ENCODE results near the gene ZNF862. TPM values are rescaled to one million over a fixed set of nuclear protein-coding genes. Genes with fewer than 3 reads are reported as not detected.

ZNF862 gene
- polyA plus RNA-seq, 10 donors, result 8.3 to 13.3 (median 10.1) TPM

DNA sequence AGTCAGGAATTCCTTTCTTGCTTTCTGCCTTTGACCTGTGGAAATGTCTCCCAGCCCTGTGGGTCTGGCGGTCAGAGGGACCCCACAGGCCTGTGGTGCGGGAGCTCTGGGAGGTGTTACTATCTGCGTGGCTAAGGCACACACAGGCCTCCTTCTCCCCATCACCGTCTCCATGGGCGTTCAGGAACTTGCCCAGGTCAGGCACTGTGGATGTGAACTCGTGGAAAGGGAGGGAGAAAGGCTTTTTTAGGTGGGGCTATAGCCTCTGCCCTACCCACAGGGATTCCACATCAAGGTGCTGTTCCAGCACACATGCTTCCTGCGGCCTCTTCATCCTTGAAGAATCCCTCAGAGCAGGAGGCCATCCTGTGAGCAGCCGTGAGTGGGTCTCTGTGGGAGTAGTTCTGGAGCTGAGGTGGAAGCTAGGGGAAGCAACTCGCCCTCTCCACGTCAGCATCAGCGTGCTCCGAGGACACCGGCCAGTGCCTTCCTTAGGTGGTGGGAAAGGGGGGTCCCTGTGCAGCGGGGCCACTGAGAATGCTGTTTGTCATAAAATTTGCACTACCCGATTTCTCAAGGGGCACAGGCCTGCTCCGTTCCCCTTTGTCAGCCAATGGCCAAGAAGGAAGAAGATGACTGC lies 28.1 kb downstream of the ZNF862 start:
- DNase-seq, result no peak

DNA sequence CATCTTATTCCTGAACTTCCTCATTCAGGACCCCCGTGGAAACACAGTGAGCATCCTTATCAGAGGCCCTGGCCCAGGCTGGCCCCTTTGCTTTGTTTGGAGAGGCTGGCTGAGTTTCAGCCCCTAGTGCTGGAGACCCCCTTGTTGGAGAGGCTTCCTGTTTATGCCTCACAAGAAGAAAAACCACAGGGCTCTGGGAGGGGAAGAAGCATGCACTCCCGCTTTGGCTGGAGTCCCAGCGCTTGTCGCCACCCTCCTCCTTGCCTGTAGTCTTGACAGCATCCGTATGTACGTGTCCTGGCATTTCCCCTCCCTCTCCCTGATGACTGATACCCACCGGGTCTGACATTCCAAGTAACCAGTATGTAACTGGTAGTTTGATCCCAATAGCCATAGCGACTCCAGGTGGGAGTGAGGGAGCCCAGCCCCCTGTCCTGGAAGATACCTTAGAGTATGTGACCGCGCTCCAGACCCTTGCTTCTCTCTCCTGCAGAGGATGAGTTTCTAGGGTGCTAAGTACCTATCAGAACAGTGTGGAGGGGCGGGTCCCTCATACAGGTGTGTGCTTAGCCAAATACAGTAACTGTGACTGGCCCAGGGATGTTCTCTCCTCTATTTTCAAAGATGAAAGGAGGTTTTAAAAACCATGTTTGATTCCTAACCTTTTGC lies 28.7 kb downstream of the ZNF862 start:
- no peak for DNase-seq

DNA sequence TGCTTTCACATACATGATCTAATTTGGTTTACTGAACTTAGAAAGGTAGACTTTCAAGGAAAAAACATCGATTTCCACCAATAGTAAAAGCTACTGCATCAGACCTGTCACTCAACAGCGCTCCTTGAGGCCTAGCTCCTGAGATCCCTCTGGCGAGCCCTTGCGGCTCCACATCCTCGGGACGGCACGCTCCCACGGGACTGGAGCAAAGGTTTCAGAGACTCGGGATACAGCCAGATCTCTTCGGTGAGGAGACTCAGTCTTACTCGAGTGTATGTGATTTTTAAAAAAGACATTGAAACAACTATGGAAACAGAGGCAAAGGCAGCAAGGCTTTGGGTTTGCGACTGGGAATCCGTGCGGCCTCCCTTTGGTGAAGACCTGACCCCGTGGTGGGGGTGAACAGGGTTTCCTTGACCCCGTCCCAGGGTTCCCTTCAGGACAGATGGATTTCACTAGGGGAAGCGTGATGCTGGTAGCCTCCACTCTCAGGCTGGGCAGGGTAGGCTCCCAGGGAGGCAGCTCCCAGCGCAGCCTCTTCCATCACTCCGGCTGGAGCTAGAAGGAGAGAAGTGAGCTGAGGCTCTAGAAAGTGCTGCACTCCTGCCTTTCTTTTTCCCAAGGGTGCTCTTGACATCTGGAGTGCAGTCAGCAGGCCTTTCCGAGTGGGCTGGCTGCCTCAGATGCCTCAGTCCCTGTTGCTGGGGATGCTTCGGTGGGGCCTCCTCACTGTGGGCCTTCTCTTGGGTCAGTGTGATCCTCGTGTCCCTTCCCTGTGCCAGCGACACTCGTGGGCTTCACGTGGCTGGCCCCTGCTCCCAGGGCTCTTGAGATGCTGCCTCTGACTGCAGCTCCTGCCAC lies 29.8 kb downstream of the ZNF862 start:
- peak in 1 of 3 donors; percentile 37 for DNase-seq

DNA sequence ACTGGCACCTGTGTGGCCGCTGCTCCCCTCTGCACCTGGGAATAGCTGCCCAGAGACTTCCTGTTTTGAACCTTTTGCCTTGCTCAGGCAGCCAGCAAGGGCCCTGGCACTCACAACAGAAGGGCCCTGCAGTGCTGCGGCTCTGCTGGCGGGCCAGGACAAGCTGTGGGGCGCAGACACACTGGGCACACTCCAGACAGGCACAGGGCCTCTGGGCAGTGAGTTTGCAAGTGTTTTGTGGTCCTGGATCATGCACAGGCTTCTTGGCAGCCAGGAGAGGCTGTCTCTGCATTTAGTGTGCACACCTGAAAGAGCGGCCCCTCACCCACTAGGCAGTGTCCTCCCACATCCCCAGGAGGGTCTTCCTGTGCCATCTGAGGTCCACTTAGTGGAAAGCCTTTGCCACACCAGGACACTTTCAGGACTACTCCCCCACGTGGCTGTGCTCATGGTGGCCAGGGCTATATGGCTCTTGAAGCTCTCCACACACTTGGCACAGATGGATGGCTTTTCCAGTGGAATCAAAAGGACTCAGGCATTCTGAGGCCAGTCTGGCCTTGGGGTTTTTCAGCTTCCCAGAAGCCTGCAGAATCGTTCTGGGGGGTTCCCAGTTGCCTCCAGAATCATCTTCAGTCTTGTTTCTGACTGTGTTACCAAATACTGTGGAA lies 30.6 kb downstream of the ZNF862 start:
- DNase-seq, result no peak

DNA sequence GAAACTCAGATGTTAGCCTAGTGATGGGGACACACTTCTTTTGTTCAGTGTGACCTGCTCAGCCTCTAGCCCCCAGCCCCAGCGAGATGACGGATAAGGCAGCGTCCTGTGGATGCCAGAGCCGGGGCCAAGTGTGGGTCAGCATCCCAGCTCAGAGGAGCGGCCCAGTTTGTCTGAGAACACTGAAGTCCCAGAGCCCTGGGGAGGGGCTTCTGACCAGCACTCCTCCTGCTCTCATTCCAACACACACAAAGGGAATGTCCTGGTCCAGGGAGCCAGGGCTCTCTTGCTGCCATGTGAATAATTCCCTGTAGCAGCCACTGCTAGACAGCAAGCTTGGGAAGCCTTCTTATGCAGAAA lies 31.1 kb downstream of the ZNF862 start:
- DNase-seq, result no peak

DNA sequence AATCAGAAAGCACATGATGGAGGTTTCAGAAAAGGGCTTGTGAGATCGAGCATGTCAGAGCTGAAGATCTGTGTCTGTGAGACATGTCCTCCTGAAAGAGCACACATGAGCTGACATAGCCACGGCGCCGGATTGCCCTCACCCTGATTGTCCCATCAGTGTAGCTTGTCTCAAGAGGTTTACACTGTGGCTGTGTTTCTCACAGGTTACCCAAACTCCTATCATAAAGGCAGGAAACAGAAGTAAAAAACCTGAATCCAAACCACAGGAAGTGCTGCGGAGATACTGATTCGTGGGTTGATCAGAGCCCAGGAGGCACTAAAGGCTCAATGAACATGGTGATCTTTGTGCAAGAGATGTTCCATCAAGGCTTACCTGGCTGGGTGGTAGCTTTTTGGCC lies 31.7 kb downstream of the ZNF862 start:
- DNase-seq, result no peak

DNA sequence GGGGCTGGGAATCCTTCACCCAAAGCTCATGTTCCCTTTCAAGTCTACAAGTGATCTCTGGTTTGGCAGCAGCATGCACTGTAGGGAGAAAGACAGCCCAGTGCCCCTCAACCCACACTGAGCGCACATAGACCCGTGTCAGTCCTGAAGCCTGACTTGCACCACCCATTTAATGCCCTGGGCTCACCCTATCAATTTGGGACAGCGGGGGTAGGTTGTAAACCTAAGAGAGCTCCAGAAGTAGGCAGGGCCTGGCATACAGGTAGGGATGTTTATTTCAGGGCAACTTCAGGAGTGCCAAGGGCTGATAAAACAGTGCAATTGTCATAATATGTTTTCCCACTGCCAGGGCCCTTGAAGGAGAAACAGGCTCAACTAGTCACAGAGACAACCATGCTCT lies 32.1 kb downstream of the ZNF862 start:
- DNase-seq, result no peak

DNA sequence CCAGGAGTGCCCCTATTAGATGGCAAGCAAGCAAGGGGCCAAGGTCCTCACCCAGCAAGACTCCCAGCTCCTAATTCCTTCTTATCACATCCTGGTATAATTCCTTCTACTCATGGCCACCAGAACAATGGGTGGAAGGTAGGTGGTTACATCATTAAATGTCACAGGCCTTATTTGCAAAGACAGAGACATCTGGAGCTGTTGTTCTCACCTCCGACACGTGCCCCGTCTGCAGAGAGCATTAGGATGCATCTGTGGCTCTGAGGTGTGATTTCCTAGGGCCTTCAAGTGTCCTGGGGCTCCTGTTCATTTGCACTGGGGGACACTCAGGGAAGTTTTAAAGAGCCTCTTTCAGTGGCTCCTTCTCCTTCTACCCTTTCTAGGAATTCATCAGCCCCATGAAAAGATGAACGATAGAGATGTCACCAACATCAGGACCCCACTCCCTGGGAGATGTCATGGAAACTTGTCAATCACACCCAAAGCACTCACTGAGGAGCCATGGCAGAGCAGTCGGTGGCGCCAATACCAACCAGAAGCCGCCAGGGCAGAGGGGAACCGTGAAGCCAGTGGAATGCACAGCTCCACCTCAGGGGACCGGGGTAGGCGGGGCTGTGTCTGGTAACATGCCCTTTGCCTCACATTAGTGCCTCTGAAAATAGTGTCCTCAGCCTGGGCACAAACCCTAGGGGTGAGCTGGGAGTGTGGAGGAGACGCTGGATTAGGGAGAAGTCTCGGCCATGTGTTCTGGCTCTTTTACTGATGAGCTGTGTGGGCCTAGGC lies 32.7 kb downstream of the ZNF862 start:
- DNase-seq, result no peak

DNA sequence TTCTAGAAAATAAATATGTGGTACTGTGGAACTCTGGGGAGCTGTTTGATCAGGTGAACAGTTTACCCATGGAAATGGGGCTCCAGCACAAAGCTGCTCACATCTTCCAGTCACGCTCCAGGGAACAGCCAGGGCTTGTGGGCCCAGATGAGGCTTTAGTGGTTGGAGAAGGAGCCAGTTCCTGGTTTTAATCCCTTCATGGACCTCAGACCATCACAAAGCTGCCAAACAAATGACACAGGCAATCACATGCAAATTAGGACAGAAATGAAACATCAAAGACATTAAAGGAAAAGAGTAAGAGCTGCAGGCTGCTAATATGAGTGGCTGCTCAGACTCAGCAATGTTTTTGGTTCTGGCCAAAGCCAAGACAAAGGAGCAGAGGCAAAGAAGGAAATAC lies 33.4 kb downstream of the ZNF862 start:
- DNase-seq, result no peak

DNA sequence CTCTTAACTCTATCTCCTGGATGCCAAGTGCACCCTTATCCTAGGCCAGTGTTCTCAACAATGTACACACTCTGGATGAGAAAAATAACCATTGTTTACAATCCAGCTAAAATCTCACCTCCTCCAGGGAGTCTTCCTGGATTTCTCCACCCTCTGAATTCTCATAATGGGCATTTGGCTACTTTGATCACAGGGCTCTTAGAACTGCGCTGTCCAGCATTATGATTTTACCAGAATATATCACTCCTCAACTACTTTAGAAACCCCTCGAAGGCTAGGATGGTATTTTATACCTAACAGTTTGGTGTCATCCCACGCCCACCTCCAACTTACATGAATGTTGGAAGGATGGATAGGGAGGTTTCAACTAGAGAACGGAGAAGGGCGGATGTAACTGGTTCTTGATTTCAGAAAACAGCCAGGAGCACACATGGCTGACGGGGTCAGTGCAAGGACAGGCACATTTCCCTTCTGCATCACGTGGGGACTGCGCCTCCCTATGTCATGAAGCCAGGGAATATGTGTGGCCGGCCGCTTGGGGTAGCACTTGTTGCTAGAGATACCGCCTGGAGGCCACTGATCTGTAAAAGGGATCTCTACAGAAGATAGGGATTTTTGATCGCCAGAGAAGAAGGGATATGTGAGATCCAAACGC lies 34.4 kb downstream of the ZNF862 start:
- DNase-seq, result peak; percentile 83 to 92 (median 86)

DNA sequence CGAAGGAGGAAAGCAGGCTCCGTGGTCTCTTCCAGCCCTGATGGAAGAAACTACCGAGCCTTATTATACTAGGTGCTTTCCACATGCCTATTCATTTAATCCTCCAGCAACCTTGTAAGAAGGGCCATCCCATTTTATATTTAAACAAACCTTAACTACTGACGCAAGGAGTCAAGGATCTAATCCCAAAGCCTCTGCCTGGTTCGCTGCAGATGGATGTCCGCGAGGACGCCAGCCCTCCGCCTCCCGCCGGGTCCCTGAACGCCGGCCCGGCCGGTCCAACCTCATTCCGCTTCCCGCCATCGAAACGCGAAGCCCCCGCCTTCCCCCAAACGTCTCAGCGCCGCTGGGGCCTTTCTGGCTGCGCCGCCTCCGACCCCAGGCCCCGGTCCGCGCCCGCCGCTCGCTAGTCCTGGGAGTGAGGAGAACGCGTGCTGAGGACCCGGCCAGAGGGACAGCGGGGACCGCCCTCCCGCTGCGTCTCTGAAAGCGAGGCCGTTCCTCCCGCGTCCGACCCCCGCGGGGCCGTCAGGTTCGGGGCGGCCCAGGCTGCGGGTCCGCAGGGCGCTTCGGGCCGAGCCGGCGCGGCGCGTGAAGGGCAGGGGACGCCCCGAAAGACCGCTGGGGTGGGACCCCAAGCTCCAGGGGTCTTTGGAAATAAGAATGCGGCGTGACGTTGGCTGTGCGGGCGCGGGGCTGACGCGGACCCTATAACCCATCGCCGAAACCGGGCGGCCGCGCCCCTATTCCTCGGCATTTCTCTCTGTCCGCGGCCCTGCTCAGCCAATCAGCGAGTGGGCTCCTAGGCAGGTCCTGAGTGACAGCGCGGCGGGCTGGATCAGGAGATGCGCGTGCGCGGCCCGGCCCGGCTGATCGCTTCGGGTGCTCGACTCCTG lies 35.1 kb downstream of the ZNF862 start, which contains the start of gene ATP6V0E2:
TSS of gene ATP6V0E2 (plus strand) at position 896 of the 896 bp plus-strand sequence. CDS start 97 bp downstream, outside the sequence.
- peak; percentile 91 to 97 (median 93) for DNase-seq

DNA sequence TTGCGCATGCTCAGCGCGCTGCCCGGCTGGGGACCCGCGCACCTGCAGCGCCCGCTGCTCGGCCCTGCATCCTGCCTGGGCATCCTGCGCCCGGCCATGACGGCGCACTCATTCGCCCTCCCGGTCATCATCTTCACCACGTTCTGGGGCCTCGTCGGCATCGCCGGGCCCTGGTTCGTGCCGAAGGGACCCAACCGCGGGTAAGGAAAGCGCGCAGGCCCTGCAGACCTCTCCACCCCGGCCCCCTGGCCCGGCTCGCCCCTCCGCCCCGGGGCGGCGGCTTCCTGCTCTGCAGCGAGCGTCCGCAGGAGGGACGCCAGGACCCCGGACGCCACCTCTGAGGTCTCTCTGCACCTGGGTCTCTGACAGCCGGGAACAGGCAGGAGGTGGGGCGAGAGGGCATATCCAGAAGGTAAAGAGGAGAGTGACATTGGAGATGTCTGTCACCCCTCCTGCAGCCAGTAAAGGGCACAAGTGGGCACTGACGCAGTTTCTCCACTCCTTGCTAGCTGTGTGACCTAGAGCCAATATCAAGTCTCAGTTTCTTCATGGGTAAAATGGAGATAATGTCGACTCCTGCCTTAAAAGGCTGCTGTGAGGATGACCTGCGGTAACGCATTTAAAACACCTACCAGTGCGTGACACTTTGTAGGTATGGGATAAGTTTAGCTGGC lies 35.9 kb downstream of the ZNF862 start:
- DNase-seq, result no peak

DNA sequence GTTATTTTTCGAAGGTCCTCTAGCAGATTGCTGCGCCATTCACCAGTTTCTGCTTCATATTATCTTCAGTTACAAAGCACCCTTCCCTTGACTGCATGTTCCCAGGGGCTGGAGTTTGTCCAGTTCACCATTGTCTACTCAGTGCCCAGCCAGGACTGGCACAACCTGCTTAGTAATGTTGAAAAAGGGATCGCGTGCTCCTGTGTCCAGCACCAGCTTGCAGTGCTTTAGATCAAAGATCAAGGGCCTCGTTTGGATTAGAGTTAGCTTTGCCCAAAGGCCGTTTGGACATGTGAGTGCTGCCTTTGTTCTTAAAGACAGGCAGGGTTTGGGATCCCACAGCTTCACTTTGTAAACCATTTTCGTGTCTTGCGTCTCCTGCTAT lies 36.5 kb downstream of the ZNF862 start:
- DNase-seq, result no peak

DNA sequence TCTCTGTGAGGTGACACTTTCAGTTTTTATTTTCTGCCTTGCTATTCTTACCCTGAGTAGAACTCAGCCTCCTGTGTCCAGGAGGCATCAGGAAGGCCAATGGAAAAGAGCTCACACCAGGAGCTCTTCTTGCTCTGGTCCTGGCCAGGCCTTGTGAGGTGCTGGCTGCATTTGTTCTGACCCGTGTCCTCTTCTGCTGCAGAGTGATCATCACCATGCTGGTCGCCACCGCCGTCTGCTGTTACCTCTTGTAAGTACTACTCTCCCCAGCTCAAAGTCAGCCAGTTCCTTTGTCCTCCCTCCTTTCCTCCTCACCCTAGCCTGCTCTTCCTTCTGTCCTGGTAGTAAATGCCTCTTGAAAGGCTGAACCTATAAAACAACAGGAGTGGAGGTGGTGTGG lies 37.2 kb downstream of the ZNF862 start:
- DNase-seq, result no peak

DNA sequence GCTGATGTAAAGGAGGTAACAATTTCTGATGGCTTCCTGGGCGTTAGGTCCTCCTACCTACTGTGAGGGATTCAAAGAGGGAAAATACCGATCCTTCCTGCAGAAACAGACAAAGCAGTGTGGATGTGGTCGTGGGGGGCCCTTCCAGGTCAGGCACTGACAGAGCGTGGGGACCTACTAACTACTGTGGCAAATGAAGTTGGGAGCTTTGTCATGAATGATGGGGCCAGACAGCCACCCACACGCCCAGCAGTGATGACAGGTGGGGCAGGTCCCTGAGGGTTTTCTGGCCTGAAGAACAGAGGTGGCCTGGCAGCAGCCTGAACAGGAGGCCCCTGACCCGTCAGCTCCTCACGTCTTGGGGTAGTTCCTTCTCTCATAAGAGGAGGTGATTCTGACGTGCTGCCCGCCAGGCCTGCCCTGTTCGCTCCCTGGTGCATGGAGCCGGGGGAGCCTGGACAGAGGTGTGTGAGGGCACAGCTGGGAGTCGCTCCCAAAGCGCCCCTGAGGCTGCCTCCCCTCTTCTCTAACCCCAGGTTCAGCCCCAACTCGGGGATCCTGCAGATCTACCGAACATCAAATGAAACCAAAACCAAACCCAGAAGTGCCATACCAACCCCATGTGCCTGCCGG lies 39.8 kb downstream of the ZNF862 start:
- no peak for DNase-seq

DNA sequence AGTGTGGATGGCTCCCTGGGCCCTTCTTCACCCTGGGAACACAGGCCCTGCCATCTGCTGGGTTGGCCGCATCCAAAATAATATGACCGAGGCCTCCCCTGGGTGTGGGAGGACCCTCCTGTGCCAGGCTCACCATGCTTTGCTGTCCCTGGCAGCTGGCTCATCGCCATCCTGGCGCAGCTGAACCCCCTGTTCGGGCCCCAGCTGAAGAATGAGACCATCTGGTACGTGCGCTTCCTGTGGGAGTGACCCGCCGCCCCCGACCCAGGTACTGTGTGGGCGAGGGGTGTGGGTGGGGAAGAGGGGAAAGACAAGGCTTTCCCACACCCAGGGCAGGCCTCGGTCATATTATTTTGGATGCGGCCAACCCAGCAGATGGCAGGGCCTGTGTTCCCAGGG lies 40.3 kb downstream of the ZNF862 start:
- DNase-seq, result no peak

DNA sequence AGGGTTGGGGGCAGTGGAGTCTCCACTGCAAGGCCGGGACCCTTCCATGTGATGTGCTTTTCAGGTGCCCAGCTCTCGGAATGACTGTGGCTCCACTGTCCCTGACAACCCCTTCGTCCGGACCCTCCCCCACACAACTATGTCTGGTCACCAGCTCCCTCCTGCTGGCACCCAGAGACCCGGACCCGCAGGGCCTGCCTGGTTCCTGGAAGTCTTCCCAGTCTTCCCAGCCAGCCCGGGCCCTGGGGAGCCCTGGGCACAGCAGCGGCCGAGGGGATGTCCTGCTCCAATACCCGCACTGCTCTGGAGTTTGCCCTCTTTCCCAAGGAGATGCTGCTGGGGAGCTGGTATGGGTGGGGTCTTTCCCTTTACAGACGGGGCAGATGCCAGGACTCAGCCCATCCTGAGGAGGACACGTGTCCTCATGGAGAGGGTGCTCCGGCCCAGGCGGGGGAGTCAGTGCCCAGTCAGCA lies 41.1 kb downstream of the ZNF862 start:
- DNase-seq, result peak in 1 of 3 donors; percentile 1

Measured in muscle of back (tissue), 11 donors.